Mesendoderm (in vitro differentiated cells): Measurements from ENCODE around the gene WDR73.

Experiments used
- DNase-seq: peaks from one replicate; pipeline ENCODE4 v3.0.0; 2013
- H2AK5ac ChIP-seq: 2 replicates; pipeline ENCODE4 v1.6.1; 2013; ENCODE audit warnings: low read length, inconsistent platforms
- H2BK120ac ChIP-seq: 2 replicates; pipeline ENCODE4 v1.6.1; 2013; ENCODE audit warnings: low read depth, mild to moderate bottlenecking, low read length, moderate library complexity, mixed read lengths
- H2BK15ac ChIP-seq: replicated peaks from 2 replicates; pipeline ENCODE4 v1.6.1; 2013; ENCODE audit warnings: low read depth, mild to moderate bottlenecking, moderate library complexity
- H2BK5ac ChIP-seq: 2 replicates; pipeline ENCODE4 v1.6.1; 2013; ENCODE audit warnings: low read length, inconsistent platforms
- H3K18ac ChIP-seq: 2 replicates; pipeline ENCODE4 v1.6.1; 2013; ENCODE audit warnings: mild to moderate bottlenecking, low read length, mixed read lengths
- H3K23ac ChIP-seq: one replicate; pipeline ENCODE4 v1.6.1; 2013; ENCODE audit warnings: low read length
- H3K27ac ChIP-seq: 2 replicates; pipeline ENCODE4 v1.5.1; 2013; ENCODE audit warnings: low read depth, mild to moderate bottlenecking, inconsistent platforms, low read length, moderate library complexity
- H3K27me3 ChIP-seq: 2 replicates; pipeline ENCODE4 v1.6.1; 2013; ENCODE audit warnings: low read length, control low read depth, mild to moderate bottlenecking, inconsistent platforms; ENCODE audit not compliant: insufficient read depth, poor library complexity
- H3K36me3 ChIP-seq: 2 replicates; pipeline ENCODE4 v1.6.1; 2013; ENCODE audit warnings: low read length, inconsistent platforms; ENCODE audit not compliant: control insufficient read depth, insufficient read depth
- H3K4ac ChIP-seq: one replicate; pipeline ENCODE4 v1.6.1; 2013; ENCODE audit warnings: low read depth, mild to moderate bottlenecking, low read length, moderate library complexity
- H3K4me1 ChIP-seq: 2 replicates; pipeline ENCODE4 v1.6.1; 2013; ENCODE audit warnings: low read depth, low read length, inconsistent platforms; ENCODE audit not compliant: control insufficient read depth
- H3K4me2 ChIP-seq: 2 replicates; pipeline ENCODE4 v1.6.1; 2013; ENCODE audit warnings: low read length
- H3K4me3 ChIP-seq: 2 replicates; pipeline ENCODE4 v1.5.1; 2013; ENCODE audit warnings: mild to moderate bottlenecking, low read length
- H3K56ac ChIP-seq: one replicate; pipeline ENCODE4 v1.6.1; 2013; ENCODE audit warnings: low read length
- H3K79me1 ChIP-seq: 2 replicates; pipeline ENCODE4 v1.6.1; 2013; ENCODE audit warnings: low read length, inconsistent platforms
- H3K79me2 ChIP-seq: 2 replicates; pipeline ENCODE4 v1.6.1; 2013; ENCODE audit warnings: mild to moderate bottlenecking, low read length; ENCODE audit not compliant: control insufficient read depth, insufficient read depth
- H3K9ac ChIP-seq: 2 replicates; pipeline ENCODE4 v1.6.1; 2013; ENCODE audit warnings: low read length, inconsistent platforms
- H4K5ac ChIP-seq: one replicate; pipeline ENCODE4 v1.6.1; 2013; ENCODE audit warnings: low read length
- H4K8ac ChIP-seq: one replicate; pipeline ENCODE4 v1.6.1; 2013; ENCODE audit warnings: low read depth, mild to moderate bottlenecking, control low read depth, low read length, moderate library complexity
- WGBS: extraction: QIAGEN DNeasy Blood & Tissue Kit; methylation state at CpG from one replicate; pipeline ENCODE4 v1.1.7; 2013; ENCODE audit warnings: low lambda C conversion rate, missing lambda C conversion rate; ENCODE audit not compliant: insufficient coverage; ENCODE audit errors: extremely low coverage; 5-methylcytosine and 5-hydroxymethylcytosine counted together

The WDR73 gene

DNA sequence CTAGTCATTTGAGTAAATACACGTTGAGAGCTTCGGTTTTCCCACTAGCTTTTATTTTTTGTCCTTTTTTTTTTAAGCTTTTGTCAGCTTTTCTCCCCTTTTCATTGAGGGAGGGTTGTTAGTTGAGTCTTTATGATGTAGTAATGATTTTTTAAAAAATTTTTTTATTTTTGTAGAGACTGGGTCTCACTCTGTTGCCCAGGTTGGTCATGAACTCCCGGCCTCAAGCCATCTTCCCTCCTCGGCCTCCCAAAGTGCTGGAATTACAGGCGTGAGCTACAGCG is 52.6 kb downstream of the WDR73 start:
- Histone ChIP-seq H3K4ac (no peak overlapping the region), H3K23ac (peak overlapping the region; percentile 11), H4K5ac (no peak overlapping the region), H2BK5ac (no peak overlapping the region), H3K27ac (no peak overlapping the region), H3K56ac (peak overlapping the region; percentile 94), H4K8ac (no peak overlapping the region), H2AK5ac (no peak overlapping the region), H3K4me1 (no peaks in the 10 kb centered on the region), H2BK15ac (no peak overlapping the region), H3K36me3 (peaks cover 2% of the 10 kb centered on the region), H3K18ac (no peak overlapping the region), H2BK120ac (no peak overlapping the region), H3K27me3 (no peaks in the 10 kb centered on the region), H3K79me1 (peaks cover 10% of the 10 kb centered on the region), H3K4me3 (peak overlapping the region; percentile 73), H3K4me2 (peak overlapping the region; percentile 47), H3K79me2 (peaks cover 23% of the 10 kb centered on the region), H3K9ac (peak overlapping the region; percentile 97)
- DNase-seq = no peak
- WGBS = no CpG with 5 or more reads among the region's 6 CpGs

DNA sequence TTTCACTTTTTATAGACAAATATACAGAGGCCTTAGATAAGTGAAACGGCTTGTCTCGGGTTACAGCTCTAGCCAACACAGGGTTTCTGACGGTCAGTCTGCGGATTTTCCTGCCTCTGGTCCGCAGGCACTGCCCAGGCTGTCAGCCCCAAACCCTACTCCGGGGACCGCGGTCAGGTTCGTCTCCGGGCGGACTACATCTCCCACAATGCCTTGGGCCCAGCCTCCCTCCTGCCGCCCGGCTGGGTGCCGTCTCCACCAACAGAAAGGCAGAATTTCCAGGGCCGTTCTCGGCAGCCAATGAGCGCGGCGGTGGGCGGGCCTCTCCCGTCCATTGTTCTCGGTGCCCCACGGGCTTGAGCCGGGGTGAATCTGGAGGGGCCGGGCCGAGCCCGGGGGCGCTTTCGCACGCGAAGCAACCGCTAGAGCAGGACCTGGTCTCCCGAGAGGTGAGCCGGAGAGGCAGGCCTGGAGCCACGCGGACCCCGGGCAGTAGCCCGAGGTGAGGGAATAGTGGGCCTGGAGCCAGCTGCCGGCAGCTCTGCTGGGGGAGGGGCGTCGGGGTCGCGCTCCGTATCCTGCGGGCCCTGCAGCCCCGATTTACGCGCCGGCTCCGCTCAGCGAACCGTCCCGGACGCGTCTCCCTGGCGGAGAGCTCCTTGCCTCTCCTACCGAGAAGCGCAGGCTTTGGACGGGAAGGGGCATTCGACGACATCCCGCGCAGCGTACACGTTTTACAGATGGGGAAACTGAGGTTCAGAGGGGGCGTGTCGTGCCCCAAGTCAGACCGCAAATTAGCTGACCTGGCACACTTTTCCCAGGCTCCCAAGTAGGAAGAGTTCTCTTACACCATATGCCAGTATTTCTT is 53.2 kb downstream of the WDR73 start, which contains the start of gene ZSCAN2:
TSS of gene ZSCAN2 (plus strand) at position 323 of the 868 bp plus-strand sequence. CDS start 2,919 bp downstream, outside the sequence.
- Histone ChIP-seq H3K27me3 (no peaks in the 10 kb centered on the region), H3K56ac (peak within 1 kb of the TSS; percentile 94), H4K5ac (no peak within 1 kb of the TSS), H3K23ac (peak within 1 kb of the TSS; percentile 11), H3K4me2 (peak within 1 kb of the TSS; percentile 91), H3K4ac (no peak within 1 kb of the TSS), H2AK5ac (no peak within 1 kb of the TSS), H3K79me1 (peaks cover 6% of the 10 kb centered on the region), H3K79me2 (peaks cover 20% of the 10 kb centered on the region), H3K27ac (peak within 1 kb of the TSS; percentile 35), H2BK120ac (no peak within 1 kb of the TSS), H3K18ac (peak within 1 kb of the TSS; percentile 82), H2BK15ac (no peak within 1 kb of the TSS), H4K8ac (no peak within 1 kb of the TSS), H3K9ac (peak within 1 kb of the TSS; percentile 97), H3K36me3 (no peaks in the 10 kb centered on the region), H3K4me3 (peak within 1 kb of the TSS; percentile 73), H2BK5ac (peak within 1 kb of the TSS; percentile 29), H3K4me1 (no peaks in the 10 kb centered on the region)
- peak; percentile 98 for DNase-seq
- no CpG with 5 or more reads among the region's 68 CpGs for WGBS

DNA sequence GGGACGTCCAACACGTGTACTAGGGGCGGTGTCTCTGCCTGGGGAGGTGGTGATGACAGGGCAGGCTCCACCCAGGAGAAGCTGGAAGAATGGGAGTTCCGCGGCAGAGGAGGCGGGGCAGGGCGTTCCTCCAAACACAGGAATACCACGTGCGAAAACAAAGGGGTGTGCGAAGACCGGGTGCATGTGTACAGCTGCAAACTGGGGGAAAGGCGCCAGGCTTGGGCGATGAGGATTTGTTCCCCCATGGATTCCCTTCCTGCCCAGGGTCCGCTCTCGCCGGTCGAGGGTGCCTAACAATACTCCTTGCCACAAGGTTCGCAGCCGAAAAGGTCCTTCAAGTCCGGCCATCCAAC is 53.8 kb downstream of the WDR73 start:
- Histone ChIP-seq H3K9ac (no peak overlapping the region), H3K23ac (no peak overlapping the region), H2AK5ac (no peak overlapping the region), H3K56ac (peak overlapping the region; percentile 9), H3K36me3 (no peaks in the 10 kb centered on the region), H4K8ac (no peak overlapping the region), H3K79me1 (peaks cover 4% of the 10 kb centered on the region), H3K27ac (no peak overlapping the region), H3K4me1 (no peaks in the 10 kb centered on the region), H3K4me2 (peak overlapping the region; percentile 91), H3K27me3 (no peaks in the 10 kb centered on the region), H2BK120ac (no peak overlapping the region), H3K4me3 (peak overlapping the region; percentile 8), H3K4ac (no peak overlapping the region), H2BK15ac (no peak overlapping the region), H2BK5ac (no peak overlapping the region), H4K5ac (no peak overlapping the region), H3K79me2 (peaks cover 15% of the 10 kb centered on the region), H3K18ac (no peak overlapping the region)
- DNase-seq = peak; percentile 83
- WGBS = no CpG with 5 or more reads among the region's 20 CpGs

DNA sequence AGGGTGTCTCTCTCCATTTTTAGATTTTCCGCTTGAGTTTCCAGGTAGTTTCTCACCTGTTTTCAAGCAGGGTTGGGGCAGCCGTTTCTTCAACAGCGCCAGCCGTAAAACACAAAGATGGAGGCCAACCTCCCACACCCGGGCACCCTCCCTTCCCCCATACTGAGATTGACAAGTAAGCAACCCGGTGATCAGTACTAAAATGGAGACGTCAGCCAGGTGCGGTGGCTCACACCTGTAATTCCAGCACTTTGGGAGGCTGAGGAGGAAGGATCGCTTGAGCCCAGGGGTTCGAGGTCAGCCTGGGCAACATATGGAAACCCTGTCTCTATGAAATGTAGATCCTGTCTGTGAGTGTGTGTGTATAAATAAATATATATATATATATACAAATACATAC is 54.2 kb downstream of the WDR73 start:
- no peak overlapping the region for H3K4ac ChIP-seq
- no peak overlapping the region for H3K4me3 ChIP-seq
- H3K79me1 ChIP-seq = peaks cover 4% of the 10 kb centered on the region
- H3K18ac ChIP-seq = no peak overlapping the region
- H2BK15ac ChIP-seq = no peak overlapping the region
- no CpG with 5 or more reads among the region's 10 CpGs for whole genome bisulfite sequencing
- H4K5ac ChIP-seq = no peak overlapping the region
- DNase-seq = no peak
- H3K36me3 ChIP-seq = no peaks in the 10 kb centered on the region
- peaks cover 12% of the 10 kb centered on the region for H3K79me2 ChIP-seq
- H3K23ac ChIP-seq = no peak overlapping the region
- H3K9ac ChIP-seq = no peak overlapping the region
- no peak overlapping the region for H2BK120ac ChIP-seq
- no peak overlapping the region for H4K8ac ChIP-seq
- H3K27ac ChIP-seq = no peak overlapping the region
- no peak overlapping the region for H3K56ac ChIP-seq
- H3K27me3 ChIP-seq = no peaks in the 10 kb centered on the region
- H2BK5ac ChIP-seq = no peak overlapping the region
- no peak overlapping the region for H2AK5ac ChIP-seq
- H3K4me2 ChIP-seq = no peak overlapping the region
- H3K4me1 ChIP-seq = no peaks in the 10 kb centered on the region

- H2AK5ac ChIP-seq = no peak overlapping the region
- no peak overlapping the region for H2BK120ac ChIP-seq
- H3K79me1 ChIP-seq = peaks cover 4% of the 10 kb centered on the region
- H3K9ac ChIP-seq = no peak overlapping the region
- WGBS = no CpG with 5 or more reads among the region's 1 CpG
- no peak overlapping the region for H3K4me3 ChIP-seq
- H4K8ac ChIP-seq = no peak overlapping the region
- H3K56ac ChIP-seq = no peak overlapping the region
- no peak overlapping the region for H3K4me2 ChIP-seq
- H3K4ac ChIP-seq = no peak overlapping the region
- peak; percentile 75 for DNase-seq
- H3K18ac ChIP-seq = no peak overlapping the region
- no peak overlapping the region for H2BK15ac ChIP-seq
- no peaks in the 10 kb centered on the region for H3K36me3 ChIP-seq
- no peak overlapping the region for H3K27ac ChIP-seq
- H3K4me1 ChIP-seq = no peaks in the 10 kb centered on the region
- no peak overlapping the region for H2BK5ac ChIP-seq
- peaks cover 7% of the 10 kb centered on the region for H3K79me2 ChIP-seq
- no peak overlapping the region for H3K23ac ChIP-seq
- H3K27me3 ChIP-seq = no peaks in the 10 kb centered on the region
- H4K5ac ChIP-seq = no peak overlapping the region
These were observed 55.1 kb downstream of the WDR73 start for GRCh38 chr15:84598993-84599392.

DNA sequence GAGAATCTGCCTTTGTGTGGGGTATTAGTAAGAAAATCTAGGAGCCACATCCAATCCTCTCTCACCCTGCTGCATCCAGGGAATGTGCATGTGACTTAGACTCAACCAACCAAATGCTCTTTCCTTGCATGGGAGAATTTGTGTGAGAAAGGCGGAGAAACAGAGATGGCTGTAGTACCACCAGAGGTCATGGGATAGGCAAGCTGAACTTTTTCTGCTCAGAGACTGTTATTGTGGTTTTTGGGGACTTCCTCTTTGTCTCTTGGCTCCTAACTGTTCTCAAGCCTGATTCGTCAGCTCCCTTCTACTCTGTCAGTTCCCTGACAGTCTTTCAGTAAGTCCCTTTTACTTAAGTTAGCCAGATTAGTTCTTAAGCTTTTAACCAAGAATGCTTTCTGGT is 55.8 kb downstream of the WDR73 start:
- Histone ChIP-seq H3K9ac (no peak overlapping the region), H3K36me3 (no peaks in the 10 kb centered on the region), H3K56ac (no peak overlapping the region), H3K23ac (no peak overlapping the region), H3K4me2 (no peak overlapping the region), H3K27ac (no peak overlapping the region), H3K4ac (no peak overlapping the region), H2BK5ac (no peak overlapping the region), H3K18ac (no peak overlapping the region), H3K4me1 (no peaks in the 10 kb centered on the region), H3K79me1 (peaks cover 1% of the 10 kb centered on the region), H3K79me2 (peaks cover 4% of the 10 kb centered on the region), H2BK15ac (no peak overlapping the region), H3K4me3 (no peak overlapping the region), H3K27me3 (no peaks in the 10 kb centered on the region), H4K8ac (no peak overlapping the region), H2BK120ac (no peak overlapping the region), H4K5ac (no peak overlapping the region), H2AK5ac (no peak overlapping the region)
- peak; percentile 69 for DNase-seq
- no CpG with 5 or more reads among the region's 2 CpGs for WGBS
